Endothelial cell (in vitro differentiated cells): ENCODE data around the gene ODAM. TPM values are rescaled to one million over a fixed set of nuclear protein-coding genes. Genes with fewer than 3 reads are reported as not detected.

ENCODE experiments used
- DNase-seq: peaks from one replicate; pipeline ENCODE4 v3.0.0; 2021; ENCODE audit warnings: low spot score
- H3K27ac Mint-ChIP-seq: one replicate; pipeline ENCODE4 v1.8.0; 2021; ENCODE audit warnings: mixed read lengths, inconsistent platforms; ENCODE audit not compliant: unreplicated experiment
- H3K27me3 Mint-ChIP-seq: one replicate; pipeline ENCODE4 v1.8.0; 2021; ENCODE audit warnings: mild to moderate bottlenecking, moderate library complexity, mixed read lengths, inconsistent platforms; ENCODE audit not compliant: unreplicated experiment
- H3K36me3 Mint-ChIP-seq: one replicate; pipeline ENCODE4 v1.8.0; 2021; ENCODE audit warnings: mild to moderate bottlenecking, low read depth, mixed read lengths, inconsistent platforms; ENCODE audit not compliant: unreplicated experiment
- H3K4me1 Mint-ChIP-seq: one replicate; pipeline ENCODE4 v1.8.0; 2021; ENCODE audit warnings: mild to moderate bottlenecking, mixed read lengths, inconsistent platforms; ENCODE audit not compliant: unreplicated experiment
- H3K4me3 Mint-ChIP-seq: one replicate; pipeline ENCODE4 v1.8.0; 2021; ENCODE audit warnings: mild to moderate bottlenecking, mixed read lengths, inconsistent platforms; ENCODE audit not compliant: unreplicated experiment
- H3K9me3 Mint-ChIP-seq: one replicate; pipeline ENCODE4 v1.8.0; 2021; ENCODE audit warnings: mixed read lengths, inconsistent platforms; ENCODE audit not compliant: unreplicated experiment
- CTCF ChIP-seq: fragments of 200-600 bp; sonication (generic); IDR thresholded peaks from one replicate; pipeline ENCODE4 v1.5.0; 2021; ENCODE audit warnings: antibody characterized with exemption; ENCODE audit not compliant: unreplicated experiment
- total RNA-seq: library from RNA; stranded (reverse); fragmentation: NEBNext Ultra II Directional; extraction: Animal tissue kit (Norgen Biotek cat#: 25700); gene quantifications from one replicate; pipeline ENCODE4 v1.2.1, GENCODE V29; 2021; ENCODE audit not compliant: unreplicated experiment

ODAM gene
- total RNA-seq, 1 donor from 2014 or later, result not detected

DNA sequence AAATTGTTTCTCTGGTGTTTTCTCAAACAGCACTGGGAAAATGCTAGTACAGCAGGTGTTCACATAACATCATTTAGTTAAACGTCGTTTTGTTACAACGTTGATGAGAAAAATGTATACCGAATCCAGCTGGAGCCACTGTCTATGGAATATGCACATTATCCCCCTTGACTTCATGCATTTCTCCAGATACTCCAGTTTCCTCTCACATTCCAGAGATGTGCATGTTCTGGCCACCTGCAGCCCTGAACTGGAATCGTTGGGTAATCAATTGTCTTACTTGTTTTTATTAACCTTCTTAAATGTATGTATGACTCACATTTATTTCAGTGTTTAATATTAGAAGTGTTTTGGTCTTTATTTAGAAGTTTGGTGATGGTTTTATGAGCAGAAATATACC lies 18.4 kb upstream of the ODAM start:
- no peak for DNase-seq
- no peaks in the 10 kb centered on the region for H3K36me3 Mint-ChIP-seq
- H3K4me1 Mint-ChIP-seq, result no peaks in the 10 kb centered on the region
- no peaks in the 10 kb centered on the region for H3K27me3 Mint-ChIP-seq
- H3K27ac Mint-ChIP-seq, result no peak overlapping the region
- TF ChIP-seq CTCF, result no peak
- H3K4me3 Mint-ChIP-seq, result no peak overlapping the region
- H3K9me3 Mint-ChIP-seq, result no peaks in the 10 kb centered on the region

DNA sequence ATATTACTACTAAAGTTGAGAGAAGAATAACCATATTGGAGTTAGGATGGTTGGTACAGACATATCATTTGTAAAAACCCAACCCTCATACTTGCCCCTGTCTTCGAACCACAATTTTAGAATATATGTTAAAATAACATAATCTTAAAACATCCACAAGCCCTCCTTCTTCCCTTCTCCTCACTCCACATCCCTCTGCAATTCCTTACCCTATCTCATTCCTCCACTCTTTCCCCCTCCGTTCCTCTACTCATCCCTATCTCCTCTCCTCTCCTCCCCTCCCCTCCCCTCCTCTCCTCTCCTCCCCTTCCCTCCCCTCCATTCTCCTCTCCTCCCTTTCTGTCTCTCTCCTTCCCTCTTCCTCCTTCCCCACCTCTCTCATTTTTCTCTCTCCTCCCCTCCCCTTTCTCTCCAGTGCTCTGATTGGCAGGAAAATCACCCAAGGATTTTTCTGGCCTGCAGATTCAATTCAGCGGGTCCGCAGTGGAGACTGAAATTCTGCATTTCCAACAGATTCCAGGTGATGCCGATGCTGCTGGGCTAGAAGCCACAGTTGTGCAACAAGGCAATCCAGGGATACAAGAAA lies 17.4 kb upstream of the ODAM start:
- H3K27ac Mint-ChIP-seq, result no peak overlapping the region
- no peak for DNase-seq
- no peak for TF ChIP-seq CTCF

DNA sequence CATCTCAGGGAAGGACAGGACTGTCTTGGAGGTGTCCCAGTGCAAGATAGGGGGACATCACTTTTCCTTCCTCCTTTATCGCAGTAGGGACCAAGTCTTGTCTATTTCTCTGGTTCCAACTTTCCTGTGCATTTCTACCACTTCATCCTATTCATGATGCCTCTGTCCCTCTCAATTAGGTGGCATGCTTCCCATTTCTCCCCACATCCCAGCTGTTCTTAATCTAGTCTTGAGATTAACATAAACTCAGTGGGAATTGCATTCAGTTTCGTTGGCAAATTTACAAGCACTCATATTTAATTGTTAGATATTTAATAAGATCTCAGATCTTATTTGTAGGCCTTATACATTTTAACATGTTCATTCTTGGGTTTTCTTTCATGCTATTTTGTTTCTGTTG lies 15.7 kb upstream of the ODAM start:
- H3K4me3 Mint-ChIP-seq, result no peak overlapping the region
- no peak for DNase-seq
- no peak for TF ChIP-seq CTCF
- H3K27me3 Mint-ChIP-seq, result no peaks in the 10 kb centered on the region
- H3K36me3 Mint-ChIP-seq, result no peaks in the 10 kb centered on the region
- H3K4me1 Mint-ChIP-seq, result no peaks in the 10 kb centered on the region
- H3K27ac Mint-ChIP-seq, result no peak overlapping the region
- no peaks in the 10 kb centered on the region for H3K9me3 Mint-ChIP-seq

More for the DNA sequence above, 17.4 kb upstream of the ODAM start:
- Mint-ChIP-seq H3K9me3 (no peaks in the 10 kb centered on the region), H3K4me1 (no peaks in the 10 kb centered on the region), H3K4me3 (no peak overlapping the region), H3K36me3 (no peaks in the 10 kb centered on the region), H3K27me3 (no peaks in the 10 kb centered on the region)

DNA sequence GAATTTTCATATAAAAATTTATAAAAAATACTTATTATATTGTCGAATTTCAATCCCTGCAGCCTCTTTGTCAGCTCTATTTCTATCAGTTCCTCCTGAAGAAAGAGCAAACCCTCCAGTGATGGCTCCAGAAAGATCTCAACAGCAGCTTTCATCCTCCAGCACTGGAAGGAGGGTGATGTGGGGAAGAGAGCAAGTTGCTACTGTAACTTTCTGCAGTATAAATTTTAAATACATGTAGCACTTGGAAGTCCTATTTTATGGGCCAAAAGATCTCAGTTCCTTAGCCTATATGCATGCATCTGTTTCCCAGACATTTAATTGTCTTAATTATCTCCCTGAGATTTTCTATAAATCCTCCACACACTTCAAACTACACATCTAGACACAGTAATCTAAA lies 13.7 kb upstream of the ODAM start:
- TF ChIP-seq CTCF, result no peak
- H3K9me3 Mint-ChIP-seq, result no peaks in the 10 kb centered on the region
- H3K27ac Mint-ChIP-seq, result no peak overlapping the region
- no peak overlapping the region for H3K4me3 Mint-ChIP-seq
- no peaks in the 10 kb centered on the region for H3K27me3 Mint-ChIP-seq
- H3K4me1 Mint-ChIP-seq, result no peaks in the 10 kb centered on the region
- no peaks in the 10 kb centered on the region for H3K36me3 Mint-ChIP-seq
- DNase-seq, result no peak

DNA sequence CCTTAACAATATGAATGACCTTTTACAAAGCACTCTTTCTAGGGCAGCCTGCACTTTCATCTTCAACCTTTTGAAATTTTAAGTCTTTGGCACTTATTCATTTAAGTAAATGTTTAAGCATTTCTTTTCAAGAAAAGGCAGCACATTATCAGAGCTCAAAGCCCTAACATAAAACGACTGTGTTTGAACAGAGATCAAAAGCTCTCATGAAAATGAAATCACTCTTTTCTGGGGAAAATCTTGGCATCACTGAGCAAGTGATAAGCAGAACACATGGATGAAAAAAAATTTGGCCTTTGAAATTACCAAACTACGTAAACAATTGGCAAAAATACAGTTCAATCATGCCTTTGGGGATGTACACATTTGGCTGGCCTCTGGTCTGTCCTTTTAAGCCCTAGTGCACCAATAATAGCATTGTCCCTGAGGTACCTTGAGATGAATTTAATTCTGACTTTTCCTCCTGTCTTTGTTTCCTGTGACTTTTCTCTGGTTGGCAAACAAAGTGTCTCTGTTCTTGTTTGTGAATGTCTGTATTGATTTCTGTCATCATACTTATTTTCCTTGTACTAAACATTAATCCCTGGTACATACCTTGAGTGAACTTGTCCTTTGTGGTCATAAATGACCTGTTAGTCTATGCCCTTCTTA lies 12.9 kb upstream of the ODAM start:
- H3K4me3 Mint-ChIP-seq, result no peak overlapping the region
- H3K27ac Mint-ChIP-seq, result no peak overlapping the region
- H3K27me3 Mint-ChIP-seq, result no peaks in the 10 kb centered on the region
- H3K4me1 Mint-ChIP-seq, result no peaks in the 10 kb centered on the region
- no peak for TF ChIP-seq CTCF
- H3K9me3 Mint-ChIP-seq, result no peaks in the 10 kb centered on the region
- no peak for DNase-seq
- no peaks in the 10 kb centered on the region for H3K36me3 Mint-ChIP-seq
